Natural killer cell (primary cell): Measurements from ENCODE around the gene CPEB3. TPM values are rescaled to one million over a fixed set of nuclear protein-coding genes. Genes with fewer than 3 reads are reported as not detected.

Experiments used
- ATAC-seq, 3 donors: fragments of 150-1000 bp in 2 of 3; fragments of 200-7000 bp in 1 of 3; cut with Tn5 transposase; 1 replicate in 1 of 3; 2 replicates in 2 of 3; pipeline ENCODE4 v1.10.0; 2021; ENCODE audit warnings: mild to moderate bottlenecking in 2 of 3, moderate library complexity in 2 of 3
- DNase-seq, 2 donors: peaks; one replicate each; pipeline versions ENCODE4 v3.0.0 to v3.0.0-alpha.2; 2013 to 2021; ENCODE audit warnings: mixed read lengths in 1 of 2
- H3K27ac ChIP-seq: one replicate; pipeline ENCODE4 v1.5.1; 2013; ENCODE audit warnings: mild to moderate bottlenecking, low read length
- H3K27me3 ChIP-seq: one replicate; pipeline ENCODE4 v1.6.1; 2013; ENCODE audit warnings: low read length; ENCODE audit not compliant: control insufficient read depth, insufficient read depth
- H3K36me3 ChIP-seq: one replicate; pipeline ENCODE4 v1.6.1; 2013; ENCODE audit warnings: low read length; ENCODE audit not compliant: control insufficient read depth, insufficient read depth
- H3K4me1 ChIP-seq: one replicate; pipeline ENCODE4 v1.6.1; 2013; ENCODE audit warnings: low read length; ENCODE audit not compliant: control insufficient read depth, insufficient read depth
- H3K4me3 ChIP-seq: one replicate; pipeline ENCODE4 v1.5.1; 2013; ENCODE audit warnings: low read length
- H3K9me3 ChIP-seq: one replicate; pipeline ENCODE4 v1.6.1; 2013; ENCODE audit warnings: low read length; ENCODE audit not compliant: control insufficient read depth, insufficient read depth
- H3K27ac Mint-ChIP-seq, 2 donors: one replicate each; pipeline ENCODE4 v1.8.0; 2022; ENCODE audit warnings: mild to moderate bottlenecking in 2 of 2, mixed read lengths in 2 of 2, moderate library complexity in 1 of 2
- H3K27me3 Mint-ChIP-seq, 2 donors: one replicate each; pipeline ENCODE4 v1.8.0; 2022; ENCODE audit warnings: low read depth in 2 of 2, mixed read lengths in 2 of 2
- H3K36me3 Mint-ChIP-seq: one replicate; pipeline ENCODE4 v1.8.0; 2022; ENCODE audit warnings: mixed read lengths
- H3K4me1 Mint-ChIP-seq, 2 donors: one replicate each; pipeline ENCODE4 v1.8.0; 2022; ENCODE audit warnings: mixed read lengths in 2 of 2
- H3K4me3 Mint-ChIP-seq: one replicate; pipeline ENCODE4 v1.8.0; 2022; ENCODE audit warnings: mild to moderate bottlenecking, moderate library complexity, mixed read lengths
- H3K9me3 Mint-ChIP-seq, 2 donors: one replicate each; pipeline ENCODE4 v1.8.0; 2022; ENCODE audit warnings: mixed read lengths in 2 of 2
- CTCF ChIP-seq: fragments of 200-600 bp; IDR thresholded peaks from one replicate; pipeline ENCODE4 v1.8.0; 2022; ENCODE audit warnings: antibody characterized with exemption
- WGBS: methylation state at CpG from one replicate; pipeline ENCODE4 v1.1.7; 2013; ENCODE audit warnings: missing lambda C conversion rate; ENCODE audit not compliant: insufficient coverage; 5-methylcytosine and 5-hydroxymethylcytosine counted together
- intact Hi-C: fragments of 100-400 bp; cut with micrococcal nuclease; formaldehyde crosslinking; loops from one replicate; pipeline ENCODE4 v1.14.2; 2022
- total RNA-seq, 4 donors: library from RNA; stranded (reverse); fragments of 120-200 nt in 1 of 4; gene quantifications; one replicate each; pipeline versions ENCODE4 v1.2.3 to v1.2.4, GENCODE V29; 2013 to 2022

Gene CPEB3
- total RNA-seq, 3 donors from 2014 or later (not counting 1 experiment from before 2014, with no cell fraction given) = 3.6 to 6.9 (median 5.4) TPM

GRCh38 chr10:92112462-92112861 is 178.4 kb downstream of the CPEB3 start:
- ATAC-seq (no peak), DNase-seq (no peak)
- Histone ChIP-seq H3K9me3 (no peaks in the 10 kb centered on the region), H3K36me3 (peaks cover 4% of the 10 kb centered on the region), H3K27me3 (no peaks in the 10 kb centered on the region), H3K4me1 (no peaks in the 10 kb centered on the region), H3K4me3 (no peak overlapping the region), H3K27ac (no peak overlapping the region)
- Mint-ChIP-seq H3K36me3 (no peaks in the 10 kb centered on the region), H3K9me3 (no peaks in the 10 kb centered on the region), H3K27me3 (no peaks in the 10 kb centered on the region), H3K4me1 (peaks cover 8 to 19% of the 10 kb centered on the region in 2 donors), H3K4me3 (no peak overlapping the region), H3K27ac (no peak overlapping the region)
- TF ChIP-seq CTCF = no peak
- 75% methylated on average over 1 of the region's 1 CpG for whole genome bisulfite sequencing
- intact Hi-C loops = no loop called here

DNA sequence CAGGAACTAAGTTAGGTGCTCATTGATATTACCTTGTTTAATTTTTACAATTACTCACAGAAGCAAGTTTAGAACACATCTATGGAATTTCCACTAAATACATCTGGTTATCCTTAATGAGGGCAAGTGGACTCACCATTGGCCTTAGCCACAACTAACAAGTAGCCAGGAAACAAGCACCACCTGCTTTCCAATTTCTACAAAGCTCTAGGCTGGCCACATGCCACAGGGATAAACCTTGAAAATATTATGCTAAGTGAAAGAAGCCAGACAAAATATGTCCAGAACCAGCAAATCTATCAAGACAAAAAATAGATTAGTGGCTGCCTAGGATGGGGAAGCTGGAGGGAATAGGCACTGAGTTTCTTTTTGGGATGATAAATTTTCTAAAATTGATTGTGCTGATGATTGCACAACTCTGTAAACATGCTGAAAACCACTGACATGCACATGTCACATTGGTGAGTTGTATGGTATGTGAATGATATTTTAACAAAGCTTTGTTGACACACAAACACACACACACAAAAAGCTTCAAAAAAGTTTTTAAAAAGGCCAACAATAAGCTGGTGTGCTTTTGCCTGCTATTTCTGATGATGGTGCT is 179.4 kb downstream of the CPEB3 start:
- no peaks in the 10 kb centered on the region for H3K9me3 ChIP-seq
- no peaks in the 10 kb centered on the region for H3K27me3 ChIP-seq
- H3K4me3 Mint-ChIP-seq = no peak overlapping the region
- H3K9me3 Mint-ChIP-seq = no peaks in the 10 kb centered on the region
- H3K27me3 Mint-ChIP-seq = no peaks in the 10 kb centered on the region
- intact Hi-C loops = no loop called here
- no peak overlapping the region for H3K4me3 ChIP-seq
- DNase-seq (no peak), ATAC-seq (no peak)
- H3K4me1 ChIP-seq = no peaks in the 10 kb centered on the region
- no peak overlapping the region for H3K27ac Mint-ChIP-seq
- H3K36me3 Mint-ChIP-seq = no peaks in the 10 kb centered on the region
- no peak for TF ChIP-seq CTCF
- H3K4me1 Mint-ChIP-seq = peaks cover 8 to 19% of the 10 kb centered on the region in 2 donors
- H3K27ac ChIP-seq = no peak overlapping the region
- peaks cover 4% of the 10 kb centered on the region for H3K36me3 ChIP-seq

GRCh38 chr10:92110039-92110794 is 180.7 kb downstream of the CPEB3 start:
- no peak for ATAC-seq
- no peak overlapping the region for H3K27ac ChIP-seq

More at GRCh38 chr10:92110039-92110794, 180.7 kb downstream of the CPEB3 start:
- no peak for DNase-seq
- Histone ChIP-seq H3K4me1 (no peaks in the 10 kb centered on the region), H3K4me3 (no peak overlapping the region), H3K36me3 (peaks cover 4% of the 10 kb centered on the region), H3K27me3 (no peaks in the 10 kb centered on the region), H3K9me3 (no peaks in the 10 kb centered on the region)
- no peaks in the 10 kb centered on the region for H3K36me3 Mint-ChIP-seq
- 76% methylated on average over 6 of the region's 6 CpGs for WGBS
- no peak overlapping the region for H3K4me3 Mint-ChIP-seq
- H3K9me3 Mint-ChIP-seq = no peaks in the 10 kb centered on the region
- intact Hi-C loops = no loop called here
- H3K4me1 Mint-ChIP-seq = peaks cover 8 to 19% of the 10 kb centered on the region in 2 donors
- TF ChIP-seq CTCF = no peak
- no peaks in the 10 kb centered on the region for H3K27me3 Mint-ChIP-seq
- no peak overlapping the region for H3K27ac Mint-ChIP-seq
